MG63 (cell line): ENCODE measurements around the gene GABRR3. TPM values are rescaled to one million over a fixed set of nuclear protein-coding genes. Genes with fewer than 3 reads are reported as not detected.

ENCODE experiments used
- DNase-seq: peaks from one replicate; pipeline ENCODE4 v3.0.0-alpha.2; 2020
- H3K27me3 ChIP-seq: fragments of 250-450 bp; sonication (Bioruptor Pico); 2 replicates; pipeline ENCODE4 v1.5.1; 2020; ENCODE audit warnings: mild to moderate bottlenecking, moderate library complexity
- H3K36me3 ChIP-seq: fragments of 250-450 bp; sonication (Bioruptor Pico); 2 replicates; pipeline ENCODE4 v1.5.1; 2020; ENCODE audit warnings: mild to moderate bottlenecking, moderate library complexity
- H3K4me3 ChIP-seq: fragments of 250-450 bp; sonication (Bioruptor Pico); 2 replicates; pipeline ENCODE4 v1.5.1; 2020; ENCODE audit warnings: mild to moderate bottlenecking, moderate library complexity
- H3K9me3 ChIP-seq: fragments of 250-450 bp; sonication (Bioruptor Pico); 2 replicates; pipeline ENCODE4 v1.5.1; 2020; ENCODE audit warnings: mild to moderate bottlenecking, moderate library complexity
- total RNA-seq: library from RNA; depleted of rRNA; stranded (reverse); fragments of >200 nt; shearing (Covaris generic); gene quantifications from 2 replicates; pipeline ENCODE4 v1.2.3, GENCODE V29; 2014; ENCODE audit warnings: low replicate concordance

Gene GABRR3
- total RNA-seq, 1 experiment from 2014 or later, result not detected

GRCh38 chr3:98003306-98003969 is 31.7 kb downstream of the GABRR3 start:
- DNase-seq, result no peak
- Histone ChIP-seq H3K27me3 (0 out of 2 replicates have a peak, but pooled peaks cover 5% of the 10 kb centered on the region), H3K36me3 (no peaks in the 10 kb centered on the region), H3K4me3 (no peak overlapping the region), H3K9me3 (no peaks in the 10 kb centered on the region)

- H3K27me3 ChIP-seq, result 0 out of 2 replicates have a peak, but pooled peaks cover 5% of the 10 kb centered on the region
- no peaks in the 10 kb centered on the region for H3K9me3 ChIP-seq
- no peaks in the 10 kb centered on the region for H3K36me3 ChIP-seq
- no peak for DNase-seq
- H3K4me3 ChIP-seq, result no peak overlapping the region
These were observed 32.4 kb downstream of the GABRR3 start for GRCh38 chr3:98002717-98003116.

- no peak for DNase-seq
- no peak overlapping the region for H3K4me3 ChIP-seq
- no peaks in the 10 kb centered on the region for H3K36me3 ChIP-seq
- no peaks in the 10 kb centered on the region for H3K9me3 ChIP-seq
- 0 out of 2 replicates have a peak, but pooled peaks cover 5% of the 10 kb centered on the region for H3K27me3 ChIP-seq
These were observed 35.1 kb downstream of the GABRR3 start for GRCh38 chr3:97999994-98000393.

- no peak overlapping the region for H3K4me3 ChIP-seq
- 0 out of 2 replicates have a peak, but pooled peaks cover 5% of the 10 kb centered on the region for H3K27me3 ChIP-seq
- DNase-seq, result no peak
- H3K36me3 ChIP-seq, result no peaks in the 10 kb centered on the region
- H3K9me3 ChIP-seq, result no peaks in the 10 kb centered on the region
These were observed 36.0 kb downstream of the GABRR3 start for GRCh38 chr3:97999103-97999502.

- no peak for DNase-seq
- H3K36me3 ChIP-seq, result no peaks in the 10 kb centered on the region
- H3K27me3 ChIP-seq, result peaks cover 9% of the 10 kb centered on the region; the same call in 1 of the 2 replicates
- H3K9me3 ChIP-seq, result no peaks in the 10 kb centered on the region
- no peak overlapping the region for H3K4me3 ChIP-seq
These were observed 38.1 kb downstream of the GABRR3 start for GRCh38 chr3:97996988-97997387.

GRCh38 chr3:97994328-97994945 is 40.7 kb downstream of the GABRR3 start:
- Histone ChIP-seq H3K36me3 (no peaks in the 10 kb centered on the region), H3K27me3 (peaks cover 4% of the 10 kb centered on the region; the same call in 1 of the 2 replicates), H3K4me3 (no peak overlapping the region), H3K9me3 (no peaks in the 10 kb centered on the region)
- DNase-seq, result no peak

GRCh38 chr3:97993526-97993925 is 41.6 kb downstream of the GABRR3 start:
- H3K27me3 ChIP-seq, result peaks cover 4% of the 10 kb centered on the region; the same call in 1 of the 2 replicates
- H3K36me3 ChIP-seq, result no peaks in the 10 kb centered on the region
- DNase-seq, result no peak
- no peak overlapping the region for H3K4me3 ChIP-seq
- no peaks in the 10 kb centered on the region for H3K9me3 ChIP-seq

GRCh38 chr3:97992547-97993173 is 42.5 kb downstream of the GABRR3 start:
- Histone ChIP-seq H3K4me3 (no peak overlapping the region), H3K27me3 (peaks cover 4% of the 10 kb centered on the region; the same call in 1 of the 2 replicates), H3K36me3 (no peaks in the 10 kb centered on the region), H3K9me3 (no peaks in the 10 kb centered on the region)
- DNase-seq, result no peak

GRCh38 chr3:97991293-97991682 is 43.8 kb downstream of the GABRR3 start:
- no peaks in the 10 kb centered on the region for H3K36me3 ChIP-seq
- H3K27me3 ChIP-seq, result peaks cover 4% of the 10 kb centered on the region
- H3K9me3 ChIP-seq, result no peaks in the 10 kb centered on the region
- DNase-seq, result no peak
- H3K4me3 ChIP-seq, result no peak overlapping the region

- Histone ChIP-seq H3K4me3 (no peak overlapping the region), H3K36me3 (no peaks in the 10 kb centered on the region), H3K27me3 (peaks cover 4% of the 10 kb centered on the region), H3K9me3 (no peaks in the 10 kb centered on the region)
- DNase-seq, result no peak
These were observed 44.4 kb downstream of the GABRR3 start for GRCh38 chr3:97990624-97991292.

- DNase-seq, result no peak
These were observed 46.1 kb downstream of the GABRR3 start for GRCh38 chr3:97988784-97989568.

GRCh38 chr3:97987306-97987705 is 47.8 kb downstream of the GABRR3 start:
- Histone ChIP-seq H3K9me3 (no peaks in the 10 kb centered on the region), H3K27me3 (no peaks in the 10 kb centered on the region; the same call in none of the 2 replicates), H3K36me3 (no peaks in the 10 kb centered on the region), H3K4me3 (no peak overlapping the region)
- no peak for DNase-seq

More at GRCh38 chr3:97988784-97989568, 46.1 kb downstream of the GABRR3 start:
- Histone ChIP-seq H3K27me3 (peaks cover 4% of the 10 kb centered on the region), H3K4me3 (no peak overlapping the region), H3K9me3 (no peaks in the 10 kb centered on the region), H3K36me3 (no peaks in the 10 kb centered on the region)

- H3K9me3 ChIP-seq, result no peaks in the 10 kb centered on the region
- H3K4me3 ChIP-seq, result no peak overlapping the region
- no peaks in the 10 kb centered on the region; the same call in 1 of the 2 replicates for H3K27me3 ChIP-seq
- H3K36me3 ChIP-seq, result no peaks in the 10 kb centered on the region
- no peak for DNase-seq
These were observed 51.1 kb downstream of the GABRR3 start for GRCh38 chr3:97983933-97984491.

- no peak overlapping the region for H3K4me3 ChIP-seq
- no peaks in the 10 kb centered on the region for H3K9me3 ChIP-seq
- no peaks in the 10 kb centered on the region for H3K36me3 ChIP-seq
- no peak for DNase-seq
- H3K27me3 ChIP-seq, result no peaks in the 10 kb centered on the region; the same call in 1 of the 2 replicates
These were observed 53.2 kb downstream of the GABRR3 start for GRCh38 chr3:97981886-97982285.

- H3K36me3 ChIP-seq, result no peaks in the 10 kb centered on the region
- no peaks in the 10 kb centered on the region for H3K9me3 ChIP-seq
- DNase-seq, result no peak
- no peaks in the 10 kb centered on the region for H3K27me3 ChIP-seq
- H3K4me3 ChIP-seq, result no peak overlapping the region
These were observed 55.5 kb downstream of the GABRR3 start for GRCh38 chr3:97979610-97980009.

GRCh38 chr3:97975466-97975865 is 59.6 kb downstream of the GABRR3 start:
- DNase-seq, result no peak
- no peak overlapping the region for H3K4me3 ChIP-seq
- no peaks in the 10 kb centered on the region for H3K36me3 ChIP-seq
- no peaks in the 10 kb centered on the region for H3K27me3 ChIP-seq
- no peaks in the 10 kb centered on the region for H3K9me3 ChIP-seq
